Omental fat pad (tissue), 4 donors: ENCODE results near the gene DPP8. TPM values are rescaled to one million over a fixed set of nuclear protein-coding genes. Genes with fewer than 3 reads are reported as not detected.

Experiments
- ATAC-seq: fragments of 150-250 bp; one replicate; pipeline ENCODE4 v1.9.1; 2016; ENCODE audit warnings: mild to moderate bottlenecking, moderate library complexity; ENCODE audit not compliant: low FRiP score
- DNase-seq: peaks from one replicate; pipeline ENCODE4 v3.0.0-alpha.2; 2019; ENCODE audit warnings: low spot score
- total RNA-seq, 4 donors: library from RNA; depleted of rRNA; stranded (reverse); fragments of >200 nt; gene quantifications; one replicate each; pipeline ENCODE4 v1.1.0, GENCODE V29; 2016
- TF ChIP-seq, protein P1 (sequence below), 3 donors: fragments of 450-650 bp; IDR thresholded peaks; one replicate each; pipeline ENCODE4 v1.5.1; 2016 to 2017; ENCODE audit warnings: antibody characterized with exemption in 3 of 3, mild to moderate bottlenecking in 3 of 3, moderate library complexity in 2 of 3

Gene DPP8
- total RNA-seq, 4 donors from 2014 or later, result 25.1 to 53.3 (median 29.6) TPM

GRCh38 chr15:65406424-65407000, 111.0 kb downstream of the DPP8 start:
- TF ChIP-seq, protein P1, sequence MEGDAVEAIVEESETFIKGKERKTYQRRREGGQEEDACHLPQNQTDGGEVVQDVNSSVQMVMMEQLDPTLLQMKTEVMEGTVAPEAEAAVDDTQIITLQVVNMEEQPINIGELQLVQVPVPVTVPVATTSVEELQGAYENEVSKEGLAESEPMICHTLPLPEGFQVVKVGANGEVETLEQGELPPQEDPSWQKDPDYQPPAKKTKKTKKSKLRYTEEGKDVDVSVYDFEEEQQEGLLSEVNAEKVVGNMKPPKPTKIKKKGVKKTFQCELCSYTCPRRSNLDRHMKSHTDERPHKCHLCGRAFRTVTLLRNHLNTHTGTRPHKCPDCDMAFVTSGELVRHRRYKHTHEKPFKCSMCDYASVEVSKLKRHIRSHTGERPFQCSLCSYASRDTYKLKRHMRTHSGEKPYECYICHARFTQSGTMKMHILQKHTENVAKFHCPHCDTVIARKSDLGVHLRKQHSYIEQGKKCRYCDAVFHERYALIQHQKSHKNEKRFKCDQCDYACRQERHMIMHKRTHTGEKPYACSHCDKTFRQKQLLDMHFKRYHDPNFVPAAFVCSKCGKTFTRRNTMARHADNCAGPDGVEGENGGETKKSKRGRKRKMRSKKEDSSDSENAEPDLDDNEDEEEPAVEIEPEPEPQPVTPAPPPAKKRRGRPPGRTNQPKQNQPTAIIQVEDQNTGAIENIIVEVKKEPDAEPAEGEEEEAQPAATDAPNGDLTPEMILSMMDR (IDR thresholded peaks at IDR 0.05), result no peak
- ATAC-seq (no peak), DNase-seq (no peak)

GRCh38 chr15:65405791-65406423, 111.6 kb downstream of the DPP8 start:
- no peak for DNase-seq
- ATAC-seq, result no peak
- TF ChIP-seq, protein P1 (IDR thresholded peaks at IDR 0.05), result no peak

DNA sequence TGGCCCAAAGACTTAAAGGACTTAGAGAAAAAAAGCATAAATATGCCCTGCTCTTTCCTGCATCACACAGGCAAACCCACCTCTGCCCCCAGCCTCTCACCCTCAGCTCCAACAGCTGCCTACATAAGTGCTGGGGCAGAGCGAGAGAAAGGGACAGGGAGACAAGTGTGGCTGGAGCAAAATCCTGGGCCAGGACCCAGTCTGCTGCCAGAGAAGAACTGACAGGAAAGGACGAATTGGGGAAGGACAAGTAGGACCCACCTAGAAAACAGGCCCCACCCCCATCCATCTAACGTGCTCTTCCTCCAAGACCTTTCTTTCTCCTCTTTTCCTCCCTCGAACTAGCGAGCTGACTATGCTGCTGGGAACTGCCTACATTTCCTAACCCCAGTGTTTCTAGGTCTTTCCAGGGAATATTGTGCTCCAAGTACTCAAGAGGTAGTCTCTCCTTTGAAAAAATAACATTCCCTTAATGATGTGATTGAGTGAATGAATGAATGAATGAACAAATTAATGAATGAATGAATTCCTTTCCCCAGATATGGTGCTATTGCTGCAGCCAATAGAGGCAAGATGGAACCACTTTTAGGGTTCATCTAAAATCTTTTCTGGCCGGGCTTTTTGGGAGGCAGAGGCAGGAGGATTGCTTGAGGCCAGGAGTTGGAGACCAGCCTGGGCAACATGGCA, 113.2 kb downstream of the DPP8 start:
- DNase-seq (no peak), ATAC-seq (no peak)
- TF ChIP-seq, protein P1 (IDR thresholded peaks at IDR 0.05), result no peak

- no peak for ATAC-seq
These were observed 114.5 kb downstream of the DPP8 start for GRCh38 chr15:65402961-65403360.

GRCh38 chr15:65401611-65402240, 115.8 kb downstream of the DPP8 start:
- no peak for DNase-seq
- TF ChIP-seq, protein P1 (IDR thresholded peaks at IDR 0.05), result no peak
- ATAC-seq, result no peak

More at GRCh38 chr15:65402961-65403360, 114.5 kb downstream of the DPP8 start:
- TF ChIP-seq, protein P1 (IDR thresholded peaks at IDR 0.05), result no peak
- DNase-seq, result no peak

DNA sequence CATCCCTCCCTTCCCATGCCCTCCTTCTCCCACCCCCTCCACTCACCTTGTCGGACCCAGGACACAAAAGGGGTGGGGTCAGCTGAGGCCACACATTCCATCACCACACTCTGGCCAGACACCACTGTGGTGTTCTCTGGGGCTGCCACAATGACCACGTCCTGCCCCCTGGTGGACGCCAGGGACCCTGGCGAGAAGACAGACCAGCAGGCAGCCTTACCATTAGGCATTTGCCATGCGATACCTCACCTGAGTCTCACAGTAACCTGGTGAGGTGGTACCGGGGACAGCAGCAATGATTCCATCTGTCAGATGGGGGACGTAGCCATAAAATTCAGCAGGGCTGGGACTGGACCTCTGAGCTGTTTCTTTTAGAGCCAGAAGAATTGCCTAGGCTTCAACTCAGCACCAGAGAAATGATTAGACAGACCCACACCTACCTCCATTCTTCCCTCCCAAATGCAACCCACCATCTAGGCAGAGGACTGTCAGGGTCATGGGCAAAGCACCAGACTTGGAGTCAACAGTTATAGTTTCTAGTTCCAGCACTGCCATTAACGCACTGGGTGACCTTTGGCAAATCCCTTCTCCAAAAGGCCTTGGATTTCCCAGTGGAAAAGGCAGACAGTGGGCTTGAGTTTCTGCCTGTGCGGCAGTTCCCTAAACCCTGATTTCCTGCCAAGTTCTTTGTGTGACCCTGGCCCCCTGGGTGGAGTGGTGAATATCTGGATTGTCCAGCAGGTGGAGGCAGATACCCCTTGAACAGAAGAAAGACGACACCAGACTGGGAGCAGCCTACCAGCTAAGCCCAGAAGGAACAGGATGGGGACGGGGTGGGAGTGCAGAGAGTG, 116.5 kb downstream of the DPP8 start:
- DNase-seq, result peak; percentile 47
- peak; percentile 65 for ATAC-seq
- TF ChIP-seq, protein P1 (IDR thresholded peaks at IDR 0.05), result no peak
